NT2/D1 (cell line): Measurements from ENCODE around the gene ANGEL1.

Experiments used
- SUZ12 ChIP-seq: IDR thresholded peaks from 2 replicates; pipeline ENCODE4 v1.6.1; 2011; ENCODE audit not compliant: insufficient read length, insufficient read depth; ENCODE audit errors: extremely low read depth
- YY1 ChIP-seq: IDR thresholded peaks from 2 replicates; pipeline ENCODE4 v1.6.1; 2011; ENCODE audit not compliant: insufficient read length, insufficient read depth
- ZNF274 ChIP-seq: IDR thresholded peaks from 2 replicates; pipeline ENCODE4 v1.6.1; 2011; ENCODE audit warnings: mild to moderate bottlenecking, low read depth, low read length

DNA sequence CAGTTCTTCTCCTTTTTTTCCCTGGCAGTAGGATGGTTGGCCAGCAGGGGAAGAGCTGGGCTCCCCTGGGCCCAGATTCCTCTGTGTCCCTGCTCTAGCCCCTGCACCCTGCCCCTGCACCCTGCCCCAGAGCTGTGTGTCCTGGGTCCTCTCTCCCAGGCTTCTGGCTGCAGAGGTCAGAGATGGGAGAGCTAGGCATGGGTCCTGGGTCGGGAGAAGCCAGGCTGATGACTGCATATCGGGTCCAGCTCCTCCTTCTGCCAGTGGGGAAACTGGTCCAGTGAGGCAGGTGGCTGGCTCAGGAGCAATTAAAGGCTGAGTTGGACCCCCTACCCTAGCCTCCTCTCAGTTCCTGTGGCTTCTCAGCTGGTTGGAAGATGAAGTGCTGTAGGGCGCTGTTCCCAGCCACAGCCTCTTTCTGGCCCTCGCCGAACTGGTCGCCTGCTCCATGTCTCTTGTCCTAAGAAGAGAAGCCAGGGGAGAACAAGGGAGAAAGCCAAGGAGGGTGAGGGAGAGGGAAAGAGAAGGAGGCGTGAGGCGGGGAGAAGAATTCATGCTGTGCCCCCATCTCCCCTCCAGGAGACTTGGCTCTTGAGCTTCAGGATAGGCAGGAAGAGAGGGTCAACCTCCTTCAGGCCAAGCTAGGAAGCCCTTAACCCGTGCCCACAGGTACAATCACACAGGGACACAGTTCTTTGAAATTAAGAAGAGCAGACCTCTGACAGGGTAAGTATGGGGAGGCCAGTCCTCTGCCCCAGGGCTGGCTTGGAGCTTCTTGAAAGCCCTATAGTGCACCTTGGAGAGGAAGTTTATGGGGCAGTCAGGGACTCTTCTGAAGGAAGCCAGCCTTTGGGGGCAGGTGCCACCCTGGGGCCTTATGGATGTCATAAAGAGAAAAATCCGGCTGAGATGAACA is 41.9 kb downstream of the ANGEL1 start:
- TF ChIP-seq YY1 (no peak), ZNF274 (no peak), SUZ12 (no peak)
